Liver (tissue), 9 donors: ENCODE results near the gene RNF220. TPM values are rescaled to one million over a fixed set of nuclear protein-coding genes. Genes with fewer than 3 reads are reported as not detected.

ENCODE experiments used
- DNase-seq: peaks from one replicate; pipeline ENCODE4 v3.0.0-alpha.2; 2017; ENCODE audit warnings: low spot score
- H3K27ac ChIP-seq, 2 donors: one replicate each; pipeline ENCODE4 v1.7.0; 2013; ENCODE audit warnings: inconsistent platforms in 2 of 2, low read length in 2 of 2, control low read depth in 1 of 2, low read depth in 1 of 2, mild to moderate bottlenecking in 1 of 2
- H3K27me3 ChIP-seq, 4 donors: one replicate each; pipeline versions ENCODE4 v1.6.1 to v1.7.0; 2013; ENCODE audit warnings: low read length in 3 of 4, inconsistent platforms in 1 of 4, mild to moderate bottlenecking in 1 of 4, moderate library complexity in 1 of 4; ENCODE audit not compliant: control insufficient read depth in 4 of 4, insufficient read depth in 4 of 4
- H3K36me3 ChIP-seq, 4 donors: one replicate each; pipeline versions ENCODE4 v1.6.1 to v1.7.0; 2013; ENCODE audit warnings: low read length in 3 of 4, mild to moderate bottlenecking in 3 of 4, low read depth in 1 of 4, moderate library complexity in 1 of 4; ENCODE audit not compliant: control insufficient read depth in 4 of 4, insufficient read depth in 3 of 4
- H3K4me1 ChIP-seq, 4 donors: one replicate each; pipeline versions ENCODE4 v1.6.1 to v1.7.0; 2013; ENCODE audit warnings: low read length in 3 of 4, mild to moderate bottlenecking in 3 of 4, moderate library complexity in 1 of 4; ENCODE audit not compliant: control insufficient read depth in 4 of 4, insufficient read depth in 4 of 4
- H3K4me3 ChIP-seq, 3 donors: one replicate each; pipeline versions ENCODE4 v1.6.1 to v1.7.0; 2013; ENCODE audit warnings: low read length in 3 of 3, control low read depth in 1 of 3, low read depth in 1 of 3, mild to moderate bottlenecking in 1 of 3
- H3K9ac ChIP-seq, 2 donors: one replicate each; pipeline ENCODE4 v1.7.0; 2013; ENCODE audit warnings: low read length in 2 of 2, mild to moderate bottlenecking in 2 of 2, moderate library complexity in 2 of 2, control low read depth in 1 of 2, low read depth in 1 of 2
- H3K9me3 ChIP-seq, 4 donors: one replicate each; pipeline versions ENCODE4 v1.6.1 to v1.7.0; 2013; ENCODE audit warnings: low read length in 3 of 4; ENCODE audit not compliant: control insufficient read depth in 4 of 4
- CTCF ChIP-seq: fragments of 150-350 bp; IDR thresholded peaks from 2 replicates; pipeline ENCODE4 v1.5.1; 2017; ENCODE audit warnings: improper control_type of control experiment, low read depth, low read length; ENCODE audit not compliant: missing input control
- EGR1 ChIP-seq, 2 donors: IDR thresholded peaks; 2 replicates each; pipeline ENCODE4 v1.6.1; 2016 to 2018; ENCODE audit warnings: antibody characterized with exemption in 2 of 2, low read depth in 2 of 2
- FOXA2 ChIP-seq: IDR thresholded peaks from 2 replicates; pipeline ENCODE4 v1.6.1; 2016; ENCODE audit warnings: antibody characterized with exemption
- GABPA ChIP-seq, 2 donors: IDR thresholded peaks in 1 of 2; conservative IDR thresholded peaks in 1 of 2; 2 replicates each; pipeline ENCODE4 v1.6.1; 2016; ENCODE audit warnings: antibody characterized with exemption in 2 of 2, mild to moderate bottlenecking in 1 of 2, moderate library complexity in 1 of 2
- HNF4A ChIP-seq, 2 donors: conservative IDR thresholded peaks; 2 replicates each; pipeline ENCODE4 v1.6.1; 2016; ENCODE audit warnings: antibody characterized with exemption in 2 of 2, mild to moderate bottlenecking in 2 of 2
- JUND ChIP-seq, 2 donors: IDR thresholded peaks; 2 replicates each; pipeline ENCODE4 v1.6.1; 2016; ENCODE audit warnings: antibody characterized with exemption in 2 of 2
- NR2F2 ChIP-seq: IDR thresholded peaks from 2 replicates; pipeline ENCODE4 v1.6.1; 2016; ENCODE audit warnings: antibody characterized with exemption
- RAD21 ChIP-seq, 2 donors: IDR thresholded peaks; 2 replicates each; pipeline ENCODE4 v1.6.1; 2016; ENCODE audit warnings: antibody characterized with exemption in 2 of 2, mild to moderate bottlenecking in 2 of 2
- RXRA ChIP-seq, 2 donors: IDR thresholded peaks; 2 replicates each; pipeline ENCODE4 v1.6.1; 2017 to 2018; ENCODE audit warnings: antibody characterized with exemption in 2 of 2, mild to moderate bottlenecking in 1 of 2
- TAF1 ChIP-seq: conservative IDR thresholded peaks from 2 replicates; pipeline ENCODE4 v1.6.1; 2016; ENCODE audit warnings: antibody characterized with exemption, mild to moderate bottlenecking
- WGBS: extraction: QIAGEN DNeasy Blood & Tissue Kit; methylation state at CpG from one replicate; pipeline ENCODE4 v1.1.7; 2013; 5-methylcytosine and 5-hydroxymethylcytosine counted together
- polyA plus RNA-seq, 2 donors: library from polyadenylated mRNA; stranded (reverse) in 1 of 2; unstranded in 1 of 2; fragments of 200-250 nt in 1 of 2; fragments of >200 nt in 1 of 2; fragmentation: Nextera tagmentation in 1 of 2; extraction: Ambion mirVana in 1 of 2; gene quantifications; one replicate each; pipeline versions ENCODE4 v1.2.1 to v1.2.3, GENCODE V29; 2013 to 2015
- total RNA-seq, 2 donors: library from RNA; depleted of rRNA; stranded (reverse); fragments of >200 nt; gene quantifications; one replicate each; pipeline ENCODE4 v1.2.3, GENCODE V29; 2014
- TF ChIP-seq, protein P1 (sequence below): IDR thresholded peaks from 2 replicates; pipeline ENCODE4 v1.6.1; 2016; ENCODE audit warnings: antibody characterized with exemption
- donor health status: healthy.
- donor health status: healthy.
- donor health status: healthy.
- donor health status: healthy.
- donor health status: healthy.

Gene RNF220
- total and polyA plus RNA-seq, 4 donors: 18.2 to 35.8 (median 26.1) TPM

DNA sequence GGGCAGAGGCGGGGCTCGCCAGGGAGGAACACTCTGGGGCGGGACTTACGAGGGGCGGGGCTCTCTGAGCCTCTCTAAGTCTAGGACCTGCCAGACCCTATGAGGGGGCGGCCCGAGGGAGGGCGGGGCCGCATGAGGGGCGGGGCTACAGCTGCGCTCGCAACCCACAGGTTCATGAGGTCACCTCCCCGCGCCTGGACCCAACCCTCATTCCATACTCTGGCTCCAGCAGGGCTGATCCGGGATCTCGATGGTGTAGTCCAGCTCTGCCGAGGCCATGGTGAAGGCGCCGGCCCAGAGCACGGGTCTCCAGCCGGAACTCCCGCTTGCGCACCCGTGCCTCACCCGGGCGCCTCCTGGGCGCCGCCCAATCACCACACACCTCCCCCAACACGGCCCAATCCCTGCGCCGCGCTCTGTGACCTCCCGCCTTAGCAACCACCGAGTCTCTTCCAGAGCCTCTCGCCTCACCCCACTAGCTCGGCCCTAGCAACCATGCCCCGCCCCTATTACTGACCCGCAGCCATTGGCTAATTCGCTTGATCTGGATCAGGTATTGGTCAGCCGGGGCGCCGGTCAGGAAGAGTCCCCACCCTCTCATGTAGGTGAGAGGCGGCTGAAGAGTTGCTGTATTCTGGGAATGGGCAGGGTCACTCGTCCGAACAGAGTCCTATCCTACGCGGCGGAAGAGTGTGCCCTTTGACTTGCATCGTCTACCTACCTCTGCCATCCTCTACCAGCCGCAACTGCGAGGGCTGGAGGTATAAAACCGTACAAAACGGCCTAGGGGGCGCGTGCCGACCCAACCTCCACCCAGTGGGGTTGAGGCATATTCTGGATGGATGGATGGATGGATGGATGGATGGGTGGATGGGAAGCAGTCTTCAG, 269.3 kb downstream of the RNF220 start, which contains the start of the genes ARMH1 and TMEM53 (continued):
- TF ChIP-seq CTCF (no peak), GABPA (IDR thresholded peaks at IDR 0.05 in 1 of 2, conservative IDR thresholded peaks at IDR 0.05 in 1 of 2) (peak in 1 of 2 donors; percentile 66), HNF4A (conservative IDR thresholded peaks at IDR 0.05) (peak; percentile 84 to 90), RXRA (IDR thresholded peaks at IDR 0.05) (peak; percentile 95), FOXA2 (no peak), RAD21 (IDR thresholded peaks at IDR 0.05) (no peak)
- TF ChIP-seq, protein P1, sequence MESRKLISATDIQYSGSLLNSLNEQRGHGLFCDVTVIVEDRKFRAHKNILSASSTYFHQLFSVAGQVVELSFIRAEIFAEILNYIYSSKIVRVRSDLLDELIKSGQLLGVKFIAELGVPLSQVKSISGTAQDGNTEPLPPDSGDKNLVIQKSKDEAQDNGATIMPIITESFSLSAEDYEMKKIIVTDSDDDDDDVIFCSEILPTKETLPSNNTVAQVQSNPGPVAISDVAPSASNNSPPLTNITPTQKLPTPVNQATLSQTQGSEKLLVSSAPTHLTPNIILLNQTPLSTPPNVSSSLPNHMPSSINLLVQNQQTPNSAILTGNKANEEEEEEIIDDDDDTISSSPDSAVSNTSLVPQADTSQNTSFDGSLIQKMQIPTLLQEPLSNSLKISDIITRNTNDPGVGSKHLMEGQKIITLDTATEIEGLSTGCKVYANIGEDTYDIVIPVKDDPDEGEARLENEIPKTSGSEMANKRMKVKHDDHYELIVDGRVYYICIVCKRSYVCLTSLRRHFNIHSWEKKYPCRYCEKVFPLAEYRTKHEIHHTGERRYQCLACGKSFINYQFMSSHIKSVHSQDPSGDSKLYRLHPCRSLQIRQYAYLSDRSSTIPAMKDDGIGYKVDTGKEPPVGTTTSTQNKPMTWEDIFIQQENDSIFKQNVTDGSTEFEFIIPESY: peak; percentile 62

GRCh38 chr1:44675186-44675585, 270.1 kb downstream of the RNF220 start:
- Histone ChIP-seq H3K9ac (peak overlapping the region in 1 of 2 donors; percentile 71), H3K4me3 (peak overlapping the region; percentile 46 to 71 (median 51)), H3K27me3 (no peaks in the 10 kb centered on the region), H3K36me3 (no peaks in the 10 kb centered on the region), H3K9me3 (no peaks in the 10 kb centered on the region), H3K27ac (peak overlapping the region; percentile 97 to 99), H3K4me1 (peaks cover 9 to 69% (median 56%) of the 10 kb centered on the region in 4 donors)
- no peak for DNase-seq
- 81% methylated on average over 7 of the region's 7 CpGs for WGBS
- TF ChIP-seq RAD21 (IDR thresholded peaks at IDR 0.05) (no peak), NR2F2 (no peak), EGR1 (IDR thresholded peaks at IDR 0.05; ENCODE audit: low read depth in 2 of 2) (no peak), JUND (IDR thresholded peaks at IDR 0.05) (no peak)

GRCh38 chr1:44676484-44677200, 271.6 kb downstream of the RNF220 start:
- Histone ChIP-seq H3K4me1 (peaks cover 9 to 80% (median 56%) of the 10 kb centered on the region in 4 donors), H3K4me3 (no peak overlapping the region), H3K9me3 (no peaks in the 10 kb centered on the region), H3K27ac (peak overlapping the region; percentile 89 to 99), H3K36me3 (no peaks in the 10 kb centered on the region), H3K27me3 (no peaks in the 10 kb centered on the region), H3K9ac (no peak overlapping the region)
- TF ChIP-seq RXRA (IDR thresholded peaks at IDR 0.05) (peak; percentile 10 to 54), HNF4A (conservative IDR thresholded peaks at IDR 0.05) (peak in 1 of 2 donors; percentile 56), TAF1 (peak; percentile 43), EGR1 (IDR thresholded peaks at IDR 0.05; ENCODE audit: low read depth in 2 of 2) (no peak)
- TF ChIP-seq, protein P1: no peak
- 65% methylated on average over 5 of the region's 5 CpGs for whole genome bisulfite sequencing
- no peak for DNase-seq
